ENCODE measurements around the gene PRKACG.

Gene PRKACG

GRCh38 chr9:69004836-69005235 is 9.1 kb downstream of the PRKACG start:
- H3K79me2 ChIP-seq (ENCODE audit: control insufficient read depth, low read length): no peaks in the 10 kb centered on the region
- H3K4me1 ChIP-seq (ENCODE audit: control insufficient read depth, low read length): no peaks in the 10 kb centered on the region
- no peaks in the 10 kb centered on the region for H3F3A ChIP-seq (ENCODE audit: control insufficient read depth, insufficient read depth)
- H3K9me3 ChIP-seq (ENCODE audit: control insufficient read depth, insufficient read depth, low read length): no peaks in the 10 kb centered on the region
- no peak overlapping the region for H3K4me2 ChIP-seq (ENCODE audit: low read length)
- H3K27me3 ChIP-seq (ENCODE audit: control insufficient read depth, low read length): peaks cover 13% of the 10 kb centered on the region
- H3K36me3 ChIP-seq (ENCODE audit: control insufficient read depth, low read length): no peaks in the 10 kb centered on the region
- H3K27ac ChIP-seq (ENCODE audit: low read depth, low read length): no peak overlapping the region
- TF ChIP-seq EZH2phosphoT487 (IDR thresholded peaks at IDR 0.05; ENCODE audit: borderline replicate concordance, low read length) (no peak), CTCF (IDR thresholded peaks at IDR 0.05; ENCODE audit: low read depth, low read length, poor library complexity, severe bottlenecking) (no peak)
- no peaks in the 10 kb centered on the region for H4K20me1 ChIP-seq (ENCODE audit: control insufficient read depth, insufficient read depth, low read depth, low read length)
- H3K4me3 ChIP-seq (ENCODE audit: low read length): no peak overlapping the region
- no peaks in the 10 kb centered on the region for H3K9me2 ChIP-seq (replicated peaks; ENCODE audit: control insufficient read depth, low read length)

- Histone ChIP-seq H3K9me2 (replicated peaks; ENCODE audit: control insufficient read depth, low read length) (no peaks in the 10 kb centered on the region), H3K4me1 (ENCODE audit: control insufficient read depth, low read length) (peaks cover 10% of the 10 kb centered on the region), H3K9me3 (ENCODE audit: control insufficient read depth, insufficient read depth, low read length) (no peaks in the 10 kb centered on the region), H4K20me1 (ENCODE audit: control insufficient read depth, insufficient read depth, low read depth, low read length) (no peaks in the 10 kb centered on the region), H3K27me3 (ENCODE audit: control insufficient read depth, low read length) (peaks cover 10% of the 10 kb centered on the region), H3K79me2 (ENCODE audit: control insufficient read depth, low read length) (no peaks in the 10 kb centered on the region), H3K27ac (ENCODE audit: low read depth, low read length) (no peak overlapping the region), H3K36me3 (ENCODE audit: control insufficient read depth, low read length) (no peaks in the 10 kb centered on the region), H3K4me2 (ENCODE audit: low read length) (no peak overlapping the region), H3F3A (ENCODE audit: control insufficient read depth, insufficient read depth) (no peaks in the 10 kb centered on the region), H3K4me3 (ENCODE audit: low read length) (no peak overlapping the region)
- TF ChIP-seq EZH2phosphoT487 (IDR thresholded peaks at IDR 0.05; ENCODE audit: borderline replicate concordance, low read length) (no peak), CTCF (IDR thresholded peaks at IDR 0.05; ENCODE audit: low read depth, low read length, poor library complexity, severe bottlenecking) (no peak)
These were observed 10.9 kb downstream of the PRKACG start for GRCh38 chr9:69003051-69003450.

GRCh38 chr9:69001921-69002320 is 12.0 kb downstream of the PRKACG start:
- H3K79me2 ChIP-seq (ENCODE audit: control insufficient read depth, low read length): no peaks in the 10 kb centered on the region
- H3K27ac ChIP-seq (ENCODE audit: low read depth, low read length): no peak overlapping the region
- H3K27me3 ChIP-seq (ENCODE audit: control insufficient read depth, low read length): peaks cover 9% of the 10 kb centered on the region
- no peaks in the 10 kb centered on the region for H3K9me3 ChIP-seq (ENCODE audit: control insufficient read depth, insufficient read depth, low read length)
- H3K4me2 ChIP-seq (ENCODE audit: low read length): no peak overlapping the region
- no peaks in the 10 kb centered on the region for H4K20me1 ChIP-seq (ENCODE audit: control insufficient read depth, insufficient read depth, low read depth, low read length)
- peaks cover 10% of the 10 kb centered on the region for H3K4me1 ChIP-seq (ENCODE audit: control insufficient read depth, low read length)
- H3K9me2 ChIP-seq (replicated peaks; ENCODE audit: control insufficient read depth, low read length): no peaks in the 10 kb centered on the region
- no peak overlapping the region for H3K4me3 ChIP-seq (ENCODE audit: low read length)
- TF ChIP-seq CTCF (IDR thresholded peaks at IDR 0.05; ENCODE audit: low read depth, low read length, poor library complexity, severe bottlenecking): no peak
- TF ChIP-seq EZH2phosphoT487 (IDR thresholded peaks at IDR 0.05; ENCODE audit: borderline replicate concordance, low read length): no peak
- no peaks in the 10 kb centered on the region for H3F3A ChIP-seq (ENCODE audit: control insufficient read depth, insufficient read depth)
- H3K36me3 ChIP-seq (ENCODE audit: control insufficient read depth, low read length): no peaks in the 10 kb centered on the region

Measured in DOHH2 (cell line).